Liver (tissue), 9 donors: ENCODE data around the gene ADRA1B. TPM values are rescaled to one million over a fixed set of nuclear protein-coding genes. Genes with fewer than 3 reads are reported as not detected.

Experiments used
- DNase-seq: peaks from one replicate; pipeline ENCODE4 v3.0.0-alpha.2; 2017; ENCODE audit warnings: low spot score
- H3K27ac ChIP-seq, 2 donors: one replicate each; pipeline ENCODE4 v1.7.0; 2013; ENCODE audit warnings: inconsistent platforms in 2 of 2, low read length in 2 of 2, control low read depth in 1 of 2, low read depth in 1 of 2, mild to moderate bottlenecking in 1 of 2
- H3K27me3 ChIP-seq, 4 donors: one replicate each; pipeline versions ENCODE4 v1.6.1 to v1.7.0; 2013; ENCODE audit warnings: low read length in 3 of 4, inconsistent platforms in 1 of 4, mild to moderate bottlenecking in 1 of 4, moderate library complexity in 1 of 4; ENCODE audit not compliant: control insufficient read depth in 4 of 4, insufficient read depth in 4 of 4
- H3K36me3 ChIP-seq, 4 donors: one replicate each; pipeline versions ENCODE4 v1.6.1 to v1.7.0; 2013; ENCODE audit warnings: low read length in 3 of 4, mild to moderate bottlenecking in 3 of 4, low read depth in 1 of 4, moderate library complexity in 1 of 4; ENCODE audit not compliant: control insufficient read depth in 4 of 4, insufficient read depth in 3 of 4
- H3K4me1 ChIP-seq, 4 donors: one replicate each; pipeline versions ENCODE4 v1.6.1 to v1.7.0; 2013; ENCODE audit warnings: low read length in 3 of 4, mild to moderate bottlenecking in 3 of 4, moderate library complexity in 1 of 4; ENCODE audit not compliant: control insufficient read depth in 4 of 4, insufficient read depth in 4 of 4
- H3K4me3 ChIP-seq, 3 donors: one replicate each; pipeline versions ENCODE4 v1.6.1 to v1.7.0; 2013; ENCODE audit warnings: low read length in 3 of 3, control low read depth in 1 of 3, low read depth in 1 of 3, mild to moderate bottlenecking in 1 of 3
- H3K9ac ChIP-seq, 2 donors: one replicate each; pipeline ENCODE4 v1.7.0; 2013; ENCODE audit warnings: low read length in 2 of 2, mild to moderate bottlenecking in 2 of 2, moderate library complexity in 2 of 2, control low read depth in 1 of 2, low read depth in 1 of 2
- H3K9me3 ChIP-seq, 4 donors: one replicate each; pipeline versions ENCODE4 v1.6.1 to v1.7.0; 2013; ENCODE audit warnings: low read length in 3 of 4; ENCODE audit not compliant: control insufficient read depth in 4 of 4
- EGR1 ChIP-seq, 2 donors: IDR thresholded peaks; 2 replicates each; pipeline ENCODE4 v1.6.1; 2016 to 2018; ENCODE audit warnings: antibody characterized with exemption in 2 of 2, low read depth in 2 of 2
- FOXA1 ChIP-seq: IDR thresholded peaks from 2 replicates; pipeline ENCODE4 v1.6.1; 2016; ENCODE audit warnings: antibody characterized with exemption
- FOXA2 ChIP-seq: IDR thresholded peaks from 2 replicates; pipeline ENCODE4 v1.6.1; 2016; ENCODE audit warnings: antibody characterized with exemption
- GABPA ChIP-seq, 2 donors: IDR thresholded peaks in 1 of 2; conservative IDR thresholded peaks in 1 of 2; 2 replicates each; pipeline ENCODE4 v1.6.1; 2016; ENCODE audit warnings: antibody characterized with exemption in 2 of 2, mild to moderate bottlenecking in 1 of 2, moderate library complexity in 1 of 2
- HNF4A ChIP-seq, 2 donors: conservative IDR thresholded peaks; 2 replicates each; pipeline ENCODE4 v1.6.1; 2016; ENCODE audit warnings: antibody characterized with exemption in 2 of 2, mild to moderate bottlenecking in 2 of 2
- HNF4G ChIP-seq: IDR thresholded peaks from 2 replicates; pipeline ENCODE4 v1.6.1; 2016; ENCODE audit warnings: antibody characterized with exemption
- JUND ChIP-seq, 2 donors: IDR thresholded peaks; 2 replicates each; pipeline ENCODE4 v1.6.1; 2016; ENCODE audit warnings: antibody characterized with exemption in 2 of 2
- NR2F2 ChIP-seq: IDR thresholded peaks from 2 replicates; pipeline ENCODE4 v1.6.1; 2016; ENCODE audit warnings: antibody characterized with exemption
- RAD21 ChIP-seq, 2 donors: IDR thresholded peaks; 2 replicates each; pipeline ENCODE4 v1.6.1; 2016; ENCODE audit warnings: antibody characterized with exemption in 2 of 2, mild to moderate bottlenecking in 2 of 2
- RXRA ChIP-seq, 2 donors: IDR thresholded peaks; 2 replicates each; pipeline ENCODE4 v1.6.1; 2017 to 2018; ENCODE audit warnings: antibody characterized with exemption in 2 of 2, mild to moderate bottlenecking in 1 of 2
- SP1 ChIP-seq: IDR thresholded peaks from 2 replicates; pipeline ENCODE4 v1.6.1; 2018; ENCODE audit warnings: antibody characterized with exemption, mild to moderate bottlenecking
- TAF1 ChIP-seq: conservative IDR thresholded peaks from 2 replicates; pipeline ENCODE4 v1.6.1; 2016; ENCODE audit warnings: antibody characterized with exemption, mild to moderate bottlenecking
- YY1 ChIP-seq: IDR thresholded peaks from 2 replicates; pipeline ENCODE4 v1.6.1; 2016; ENCODE audit warnings: antibody characterized with exemption, mild to moderate bottlenecking
- WGBS: extraction: QIAGEN DNeasy Blood & Tissue Kit; methylation state at CpG from one replicate; pipeline ENCODE4 v1.1.7; 2013; 5-methylcytosine and 5-hydroxymethylcytosine counted together
- polyA plus RNA-seq, 2 donors: library from polyadenylated mRNA; stranded (reverse) in 1 of 2; unstranded in 1 of 2; fragments of 200-250 nt in 1 of 2; fragments of >200 nt in 1 of 2; fragmentation: Nextera tagmentation in 1 of 2; extraction: Ambion mirVana in 1 of 2; gene quantifications; one replicate each; pipeline versions ENCODE4 v1.2.1 to v1.2.3, GENCODE V29; 2013 to 2015
- total RNA-seq, 2 donors: library from RNA; depleted of rRNA; stranded (reverse); fragments of >200 nt; gene quantifications; one replicate each; pipeline ENCODE4 v1.2.3, GENCODE V29; 2014
- TF ChIP-seq, protein P1 (sequence below): fragments of 150-350 bp; IDR thresholded peaks from 2 replicates; pipeline ENCODE4 v1.5.1; 2017; ENCODE audit warnings: improper control_type of control experiment, low read depth, low read length; ENCODE audit not compliant: missing input control
- TF ChIP-seq, protein P2 (sequence below): IDR thresholded peaks from 2 replicates; pipeline ENCODE4 v1.6.1; 2016; ENCODE audit warnings: antibody characterized with exemption
- TF ChIP-seq, protein P3 (sequence below): IDR thresholded peaks from 2 replicates; pipeline ENCODE4 v1.6.1; 2016; ENCODE audit warnings: antibody characterized with exemption, mild to moderate bottlenecking
- TF ChIP-seq, protein P4 (sequence below): IDR thresholded peaks from 2 replicates; pipeline ENCODE4 v1.6.1; 2016; ENCODE audit warnings: antibody characterized with exemption
- TF ChIP-seq, protein P5 (sequence below): IDR thresholded peaks from 2 replicates; pipeline ENCODE4 v1.6.1; 2016; ENCODE audit warnings: antibody characterized with exemption
- donor health status: healthy.
- donor health status: healthy.
- donor health status: healthy.
- donor health status: healthy.
- donor health status: healthy.

Gene ADRA1B
- total and polyA plus RNA-seq, 4 donors: 0.70 to 13.1 (median 8.2) TPM

DNA sequence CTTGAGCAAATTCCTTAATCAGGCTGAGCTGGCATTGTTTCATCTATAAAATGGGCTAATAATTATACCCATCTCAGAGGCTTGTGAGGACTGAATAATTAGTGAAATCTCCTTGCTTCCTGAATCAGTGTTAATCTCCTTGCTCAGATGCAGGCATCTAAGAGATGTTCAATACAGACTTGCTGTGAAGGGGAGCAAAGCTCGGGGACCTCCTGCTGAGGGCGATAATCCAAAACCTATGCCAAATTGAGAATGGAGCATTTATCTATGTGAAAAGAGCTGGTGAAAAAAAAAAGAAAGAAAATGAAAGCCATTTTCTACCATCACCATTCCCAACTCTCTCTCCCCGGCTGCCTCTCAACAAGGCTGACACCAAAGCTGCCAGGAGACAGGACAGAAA, 37.3 kb downstream of the ADRA1B start:
- H3K27me3 ChIP-seq: no peaks in the 10 kb centered on the region
- 94% methylated on average over 3 of the region's 3 CpGs for WGBS
- H3K9me3 ChIP-seq: no peaks in the 10 kb centered on the region
- H3K9ac ChIP-seq: no peak overlapping the region
- no peaks in the 10 kb centered on the region for H3K4me1 ChIP-seq
- no peaks in the 10 kb centered on the region for H3K36me3 ChIP-seq
- no peak overlapping the region for H3K27ac ChIP-seq
- DNase-seq: no peak
- H3K4me3 ChIP-seq: no peak overlapping the region
- TF ChIP-seq YY1: no peak
- TF ChIP-seq HNF4A (conservative IDR thresholded peaks at IDR 0.05): no peak
- TF ChIP-seq NR2F2: no peak
- no peak for TF ChIP-seq FOXA1
- TF ChIP-seq, protein P1, sequence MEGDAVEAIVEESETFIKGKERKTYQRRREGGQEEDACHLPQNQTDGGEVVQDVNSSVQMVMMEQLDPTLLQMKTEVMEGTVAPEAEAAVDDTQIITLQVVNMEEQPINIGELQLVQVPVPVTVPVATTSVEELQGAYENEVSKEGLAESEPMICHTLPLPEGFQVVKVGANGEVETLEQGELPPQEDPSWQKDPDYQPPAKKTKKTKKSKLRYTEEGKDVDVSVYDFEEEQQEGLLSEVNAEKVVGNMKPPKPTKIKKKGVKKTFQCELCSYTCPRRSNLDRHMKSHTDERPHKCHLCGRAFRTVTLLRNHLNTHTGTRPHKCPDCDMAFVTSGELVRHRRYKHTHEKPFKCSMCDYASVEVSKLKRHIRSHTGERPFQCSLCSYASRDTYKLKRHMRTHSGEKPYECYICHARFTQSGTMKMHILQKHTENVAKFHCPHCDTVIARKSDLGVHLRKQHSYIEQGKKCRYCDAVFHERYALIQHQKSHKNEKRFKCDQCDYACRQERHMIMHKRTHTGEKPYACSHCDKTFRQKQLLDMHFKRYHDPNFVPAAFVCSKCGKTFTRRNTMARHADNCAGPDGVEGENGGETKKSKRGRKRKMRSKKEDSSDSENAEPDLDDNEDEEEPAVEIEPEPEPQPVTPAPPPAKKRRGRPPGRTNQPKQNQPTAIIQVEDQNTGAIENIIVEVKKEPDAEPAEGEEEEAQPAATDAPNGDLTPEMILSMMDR: no peak
- no peak for TF ChIP-seq JUND (IDR thresholded peaks at IDR 0.05)
- TF ChIP-seq, protein P2, sequence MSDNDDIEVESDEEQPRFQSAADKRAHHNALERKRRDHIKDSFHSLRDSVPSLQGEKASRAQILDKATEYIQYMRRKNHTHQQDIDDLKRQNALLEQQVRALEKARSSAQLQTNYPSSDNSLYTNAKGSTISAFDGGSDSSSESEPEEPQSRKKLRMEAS: no peak
- TF ChIP-seq, protein P3, sequence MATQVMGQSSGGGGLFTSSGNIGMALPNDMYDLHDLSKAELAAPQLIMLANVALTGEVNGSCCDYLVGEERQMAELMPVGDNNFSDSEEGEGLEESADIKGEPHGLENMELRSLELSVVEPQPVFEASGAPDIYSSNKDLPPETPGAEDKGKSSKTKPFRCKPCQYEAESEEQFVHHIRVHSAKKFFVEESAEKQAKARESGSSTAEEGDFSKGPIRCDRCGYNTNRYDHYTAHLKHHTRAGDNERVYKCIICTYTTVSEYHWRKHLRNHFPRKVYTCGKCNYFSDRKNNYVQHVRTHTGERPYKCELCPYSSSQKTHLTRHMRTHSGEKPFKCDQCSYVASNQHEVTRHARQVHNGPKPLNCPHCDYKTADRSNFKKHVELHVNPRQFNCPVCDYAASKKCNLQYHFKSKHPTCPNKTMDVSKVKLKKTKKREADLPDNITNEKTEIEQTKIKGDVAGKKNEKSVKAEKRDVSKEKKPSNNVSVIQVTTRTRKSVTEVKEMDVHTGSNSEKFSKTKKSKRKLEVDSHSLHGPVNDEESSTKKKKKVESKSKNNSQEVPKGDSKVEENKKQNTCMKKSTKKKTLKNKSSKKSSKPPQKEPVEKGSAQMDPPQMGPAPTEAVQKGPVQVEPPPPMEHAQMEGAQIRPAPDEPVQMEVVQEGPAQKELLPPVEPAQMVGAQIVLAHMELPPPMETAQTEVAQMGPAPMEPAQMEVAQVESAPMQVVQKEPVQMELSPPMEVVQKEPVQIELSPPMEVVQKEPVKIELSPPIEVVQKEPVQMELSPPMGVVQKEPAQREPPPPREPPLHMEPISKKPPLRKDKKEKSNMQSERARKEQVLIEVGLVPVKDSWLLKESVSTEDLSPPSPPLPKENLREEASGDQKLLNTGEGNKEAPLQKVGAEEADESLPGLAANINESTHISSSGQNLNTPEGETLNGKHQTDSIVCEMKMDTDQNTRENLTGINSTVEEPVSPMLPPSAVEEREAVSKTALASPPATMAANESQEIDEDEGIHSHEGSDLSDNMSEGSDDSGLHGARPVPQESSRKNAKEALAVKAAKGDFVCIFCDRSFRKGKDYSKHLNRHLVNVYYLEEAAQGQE: no peak
- TF ChIP-seq, protein P4, sequence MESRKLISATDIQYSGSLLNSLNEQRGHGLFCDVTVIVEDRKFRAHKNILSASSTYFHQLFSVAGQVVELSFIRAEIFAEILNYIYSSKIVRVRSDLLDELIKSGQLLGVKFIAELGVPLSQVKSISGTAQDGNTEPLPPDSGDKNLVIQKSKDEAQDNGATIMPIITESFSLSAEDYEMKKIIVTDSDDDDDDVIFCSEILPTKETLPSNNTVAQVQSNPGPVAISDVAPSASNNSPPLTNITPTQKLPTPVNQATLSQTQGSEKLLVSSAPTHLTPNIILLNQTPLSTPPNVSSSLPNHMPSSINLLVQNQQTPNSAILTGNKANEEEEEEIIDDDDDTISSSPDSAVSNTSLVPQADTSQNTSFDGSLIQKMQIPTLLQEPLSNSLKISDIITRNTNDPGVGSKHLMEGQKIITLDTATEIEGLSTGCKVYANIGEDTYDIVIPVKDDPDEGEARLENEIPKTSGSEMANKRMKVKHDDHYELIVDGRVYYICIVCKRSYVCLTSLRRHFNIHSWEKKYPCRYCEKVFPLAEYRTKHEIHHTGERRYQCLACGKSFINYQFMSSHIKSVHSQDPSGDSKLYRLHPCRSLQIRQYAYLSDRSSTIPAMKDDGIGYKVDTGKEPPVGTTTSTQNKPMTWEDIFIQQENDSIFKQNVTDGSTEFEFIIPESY: no peak
- no peak for TF ChIP-seq RXRA (IDR thresholded peaks at IDR 0.05)
- TF ChIP-seq GABPA (IDR thresholded peaks at IDR 0.05 in 1 of 2, conservative IDR thresholded peaks at IDR 0.05 in 1 of 2): no peak
- TF ChIP-seq SP1: no peak
- no peak for TF ChIP-seq FOXA2
- TF ChIP-seq, protein P5, sequence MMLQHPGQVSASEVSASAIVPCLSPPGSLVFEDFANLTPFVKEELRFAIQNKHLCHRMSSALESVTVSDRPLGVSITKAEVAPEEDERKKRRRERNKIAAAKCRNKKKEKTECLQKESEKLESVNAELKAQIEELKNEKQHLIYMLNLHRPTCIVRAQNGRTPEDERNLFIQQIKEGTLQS: no peak
- TF ChIP-seq RAD21 (IDR thresholded peaks at IDR 0.05): no peak
- no peak for TF ChIP-seq EGR1 (IDR thresholded peaks at IDR 0.05; ENCODE audit: low read depth in 2 of 2)
- no peak for TF ChIP-seq HNF4G
- TF ChIP-seq TAF1: no peak
